ENCODE results near the gene QSER1.

DNA sequence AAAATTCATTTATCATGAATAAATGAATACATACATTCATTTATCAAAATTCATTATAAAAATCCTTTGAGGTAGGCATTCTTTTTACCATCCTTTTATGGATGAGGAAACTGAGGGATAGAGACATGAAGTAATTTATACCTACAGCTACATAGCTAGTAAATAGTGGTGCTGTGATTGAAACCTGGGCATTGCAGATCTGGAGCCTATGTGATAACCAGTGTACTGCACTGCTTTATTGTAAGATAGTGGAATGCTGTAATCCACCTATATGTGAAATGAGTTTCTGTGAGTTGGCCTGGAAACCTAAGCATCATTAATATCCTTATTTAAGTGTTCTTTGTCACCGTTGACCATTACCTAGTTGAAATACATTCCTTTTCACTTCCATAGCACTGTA is 4.5 kb downstream of the QSER1 start:
- no peak for TF ChIP-seq USF2 (CRISPR knock-in tag; IDR thresholded peaks at IDR 0.05)
- TF ChIP-seq NR3C1 (CRISPR knock-in tag; conservative IDR thresholded peaks at IDR 0.05; ENCODE audit: low read depth), result no peak
- no peak for TF ChIP-seq ELF4 (CRISPR knock-in tag; IDR thresholded peaks at IDR 0.05; ENCODE audit: low read depth)
- TF ChIP-seq, protein P1, sequence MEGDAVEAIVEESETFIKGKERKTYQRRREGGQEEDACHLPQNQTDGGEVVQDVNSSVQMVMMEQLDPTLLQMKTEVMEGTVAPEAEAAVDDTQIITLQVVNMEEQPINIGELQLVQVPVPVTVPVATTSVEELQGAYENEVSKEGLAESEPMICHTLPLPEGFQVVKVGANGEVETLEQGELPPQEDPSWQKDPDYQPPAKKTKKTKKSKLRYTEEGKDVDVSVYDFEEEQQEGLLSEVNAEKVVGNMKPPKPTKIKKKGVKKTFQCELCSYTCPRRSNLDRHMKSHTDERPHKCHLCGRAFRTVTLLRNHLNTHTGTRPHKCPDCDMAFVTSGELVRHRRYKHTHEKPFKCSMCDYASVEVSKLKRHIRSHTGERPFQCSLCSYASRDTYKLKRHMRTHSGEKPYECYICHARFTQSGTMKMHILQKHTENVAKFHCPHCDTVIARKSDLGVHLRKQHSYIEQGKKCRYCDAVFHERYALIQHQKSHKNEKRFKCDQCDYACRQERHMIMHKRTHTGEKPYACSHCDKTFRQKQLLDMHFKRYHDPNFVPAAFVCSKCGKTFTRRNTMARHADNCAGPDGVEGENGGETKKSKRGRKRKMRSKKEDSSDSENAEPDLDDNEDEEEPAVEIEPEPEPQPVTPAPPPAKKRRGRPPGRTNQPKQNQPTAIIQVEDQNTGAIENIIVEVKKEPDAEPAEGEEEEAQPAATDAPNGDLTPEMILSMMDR (IDR thresholded peaks at IDR 0.05), result no peak
